NOMO-1 treated with DMSO at 0.1 percent for 48 hours (cell line): ENCODE data around the gene BNIP3.

ENCODE experiments used
- DNase-seq: peaks from one replicate; lab custom pipeline; 2025; ENCODE audit not compliant: unreplicated experiment; lab: John Stamatoyannopoulos, UW

Gene BNIP3

GRCh38 chr10:131978851-131979250 lies 2.9 kb downstream of the BNIP3 start:
- no peak for DNase-seq

DNA sequence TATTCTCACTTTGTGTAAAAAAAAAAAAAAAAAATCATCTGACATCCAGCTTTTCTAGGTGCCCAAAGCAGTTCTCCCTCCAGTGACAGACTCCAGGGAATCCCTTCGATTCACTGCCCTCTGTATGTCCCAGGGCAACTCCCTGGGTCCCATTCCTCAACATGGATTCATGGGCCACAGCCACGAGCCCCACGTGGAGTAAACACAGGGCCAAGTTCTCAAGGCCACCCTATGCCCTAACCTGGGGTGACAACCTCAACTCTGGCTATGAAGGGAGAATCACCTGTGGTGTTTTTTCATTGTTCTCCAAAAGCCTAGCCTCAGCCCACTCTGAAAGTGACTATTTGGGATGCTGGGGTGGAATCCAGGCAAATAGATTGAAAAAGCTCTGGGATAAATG lies 3.4 kb downstream of the BNIP3 start:
- no peak for DNase-seq

- no peak for DNase-seq
Measured at GRCh38 chr10:131977323-131978096, 4.2 kb downstream of the BNIP3 start.

DNA sequence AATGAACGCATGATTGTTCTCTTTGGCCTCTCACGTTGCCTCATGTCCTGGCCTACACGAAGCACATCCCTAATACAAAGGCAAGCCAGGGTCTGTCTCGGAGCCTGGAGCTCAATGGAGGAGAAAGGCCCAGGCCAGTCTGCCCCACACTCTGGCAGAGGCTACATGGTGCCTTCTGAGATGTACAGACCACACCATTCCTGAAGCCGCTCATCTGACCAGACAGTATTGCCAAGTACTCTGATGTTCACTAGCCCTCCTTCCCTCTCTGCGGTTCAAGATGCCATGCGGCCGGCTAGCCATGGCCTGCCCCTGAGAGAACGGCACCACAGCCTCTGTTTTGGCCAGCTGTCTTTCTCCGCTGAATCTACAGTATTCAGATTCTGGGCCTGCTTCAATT lies 5.9 kb downstream of the BNIP3 start:
- no peak for DNase-seq

DNA sequence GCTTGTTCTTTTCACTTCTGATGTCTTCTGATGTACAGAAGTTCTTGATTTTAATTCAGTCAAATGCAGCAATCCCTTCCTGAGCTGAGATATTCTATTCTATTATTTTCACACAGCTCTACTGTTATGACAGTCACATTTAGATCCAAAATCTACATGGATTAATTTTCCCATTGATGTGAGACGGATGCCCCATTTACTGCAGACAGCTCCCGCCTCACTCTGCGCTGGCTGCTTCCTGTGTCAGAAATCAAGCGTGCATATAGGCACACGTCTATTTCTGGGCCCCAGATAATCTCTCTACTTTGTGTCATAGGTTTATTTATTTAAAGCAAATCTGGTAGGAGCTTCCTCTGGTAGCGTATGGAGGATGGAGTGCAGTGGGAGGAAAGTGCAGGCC lies 6.7 kb downstream of the BNIP3 start:
- no peak for DNase-seq

- no peak for DNase-seq
Measured at GRCh38 chr10:131974034-131974817, 7.5 kb downstream of the BNIP3 start.

DNA sequence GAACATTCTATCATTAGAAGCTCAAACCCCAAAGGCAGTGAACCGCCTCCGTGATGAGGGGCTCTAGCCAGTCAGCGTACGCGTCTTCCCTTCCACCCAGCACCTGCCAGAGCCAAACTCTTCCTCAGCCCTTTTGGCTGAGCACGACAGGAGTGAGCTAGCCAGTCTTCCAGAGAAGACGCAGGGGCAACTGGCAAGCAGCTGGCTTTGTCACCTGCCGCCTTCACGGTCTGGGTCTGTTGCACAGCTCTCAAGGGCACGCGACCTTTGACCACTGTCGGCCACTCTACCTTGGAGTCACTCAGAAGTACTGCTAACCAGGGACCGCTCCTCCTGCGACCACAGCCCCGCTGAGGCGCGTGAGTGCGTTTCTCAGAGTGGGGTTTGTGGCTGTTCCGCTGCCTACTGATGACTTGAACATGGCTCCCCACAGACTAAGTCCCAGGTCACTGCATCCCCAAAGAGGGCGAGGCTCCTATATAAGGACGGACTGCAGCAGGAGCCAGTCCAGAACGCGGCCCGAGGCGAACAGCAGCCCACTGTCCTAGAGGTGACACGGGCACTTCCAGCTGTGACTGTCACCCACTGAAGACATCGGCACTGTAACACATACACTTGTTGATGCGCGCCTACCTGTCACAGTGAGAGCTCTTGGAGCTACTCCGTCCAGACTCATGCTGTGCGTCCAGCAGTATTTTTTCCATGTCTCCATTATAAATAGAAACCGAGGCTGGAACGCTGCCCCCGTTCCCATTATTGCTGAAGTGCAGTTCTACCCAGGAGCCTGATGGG lies 8.4 kb downstream of the BNIP3 start:
- no peak for DNase-seq

DNA sequence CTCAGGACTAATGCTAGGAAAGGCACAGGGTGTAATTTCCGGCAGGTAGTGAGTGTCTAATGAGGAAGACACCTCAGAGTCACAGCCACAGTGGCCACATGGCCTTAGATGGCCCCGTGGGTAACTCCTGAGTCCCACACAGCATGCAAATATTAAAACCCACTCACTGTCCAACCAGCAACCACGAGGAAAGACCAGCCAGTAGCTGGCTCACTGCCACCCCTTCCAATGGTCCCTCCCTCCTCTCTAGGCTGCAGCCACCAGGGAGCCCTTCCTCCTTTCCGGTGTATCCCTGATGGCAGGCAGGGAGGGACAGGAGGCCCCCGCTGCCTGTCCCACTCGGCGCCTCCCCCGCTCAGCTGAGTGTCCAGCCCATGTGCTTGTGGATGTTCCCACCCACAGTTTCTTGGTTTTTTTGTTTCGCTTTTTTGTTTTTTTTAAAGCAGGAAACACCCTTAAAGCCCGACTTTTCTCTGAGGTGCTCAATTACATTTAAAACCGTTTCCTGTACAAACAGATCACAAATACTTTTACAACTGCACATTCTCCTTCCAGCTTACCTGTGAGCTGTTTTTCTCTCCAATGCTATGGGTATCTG lies 9.2 kb downstream of the BNIP3 start:
- no peak for DNase-seq

- no peak for DNase-seq
Measured at GRCh38 chr10:131971591-131971990, 10.1 kb downstream of the BNIP3 start.

DNA sequence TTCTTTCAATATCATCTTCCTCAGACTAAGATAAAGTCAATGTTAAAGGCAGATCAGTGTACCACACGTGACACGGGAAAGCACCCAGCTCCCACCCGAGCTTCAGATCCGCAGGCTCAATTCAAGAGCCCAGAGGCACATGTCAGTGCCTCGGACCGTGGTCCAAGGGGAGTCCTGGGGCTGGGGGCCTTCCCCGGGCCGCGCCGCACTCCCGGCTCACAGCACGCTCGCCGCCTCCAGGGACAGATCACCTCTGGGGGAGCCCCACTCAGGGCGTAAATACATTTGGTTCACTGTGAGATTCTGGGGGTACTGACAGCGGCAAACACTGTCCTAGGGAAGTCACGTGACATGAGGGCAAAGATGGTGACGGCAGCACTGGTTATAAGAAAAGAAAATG lies 10.8 kb downstream of the BNIP3 start:
- DNase-seq = no peak

DNA sequence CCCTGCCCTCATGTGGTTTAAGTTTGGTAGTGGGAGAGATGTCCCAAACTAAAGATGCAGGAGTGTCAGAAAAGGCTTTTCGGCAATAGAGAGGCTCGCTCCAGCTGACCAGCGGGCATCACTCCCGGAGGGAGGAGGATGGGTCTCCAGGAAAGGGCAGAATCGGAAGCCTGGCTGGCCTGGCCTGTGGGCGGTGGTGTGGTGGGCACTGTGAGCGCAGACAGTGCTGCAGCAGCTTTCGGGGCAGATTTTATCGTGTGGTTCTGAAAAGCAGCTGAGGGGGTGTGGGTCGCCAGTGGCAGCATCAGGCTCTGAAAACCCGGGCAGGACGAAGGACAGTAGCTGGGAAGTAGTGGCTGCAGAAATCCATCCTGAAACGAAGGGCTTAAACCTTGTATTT lies 12.8 kb downstream of the BNIP3 start:
- no peak for DNase-seq

DNA sequence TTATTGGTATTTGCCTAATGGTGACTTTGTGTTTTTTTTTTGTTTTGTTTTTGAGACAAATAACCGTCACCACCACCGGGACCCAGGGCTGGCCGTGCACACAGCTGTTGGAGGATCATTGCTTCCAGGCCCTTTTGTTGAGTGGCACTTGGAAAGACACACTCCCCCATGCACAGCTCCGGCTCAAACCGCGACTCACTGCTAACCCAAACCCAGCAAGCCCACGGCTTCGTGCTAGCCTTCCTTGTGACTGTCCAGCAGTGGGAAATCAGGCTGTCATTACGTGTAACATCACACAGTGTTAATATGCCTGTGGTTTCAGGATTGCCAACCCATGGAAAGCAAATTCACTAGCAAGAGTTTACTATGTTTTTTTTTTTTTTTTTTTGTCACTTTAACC lies 17.4 kb downstream of the BNIP3 start:
- DNase-seq = no peak

GRCh38 chr10:131963811-131964210 lies 17.9 kb downstream of the BNIP3 start:
- no peak for DNase-seq

DNA sequence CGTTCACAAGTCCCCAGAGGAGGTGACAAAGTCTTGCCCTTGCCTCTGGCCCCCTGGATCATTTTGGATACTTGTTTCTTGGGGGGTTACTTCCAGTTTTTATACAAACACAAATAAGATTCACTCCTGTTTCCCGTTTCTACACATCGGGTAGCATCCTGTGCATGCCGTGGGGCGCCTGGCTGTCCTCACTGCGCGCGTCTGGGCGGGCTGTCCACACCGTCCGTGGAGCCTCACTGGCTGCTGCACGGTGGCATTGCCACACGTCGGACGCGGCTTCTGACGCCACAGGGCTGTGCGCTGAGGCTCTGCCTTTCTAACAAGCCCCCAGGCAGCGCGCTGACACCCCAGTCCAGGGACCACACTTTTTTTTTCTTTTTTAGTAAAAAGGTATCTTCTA lies 18.4 kb downstream of the BNIP3 start:
- no peak for DNase-seq

- no peak for DNase-seq
Measured at GRCh38 chr10:131961777-131962662, 19.7 kb downstream of the BNIP3 start.

DNA sequence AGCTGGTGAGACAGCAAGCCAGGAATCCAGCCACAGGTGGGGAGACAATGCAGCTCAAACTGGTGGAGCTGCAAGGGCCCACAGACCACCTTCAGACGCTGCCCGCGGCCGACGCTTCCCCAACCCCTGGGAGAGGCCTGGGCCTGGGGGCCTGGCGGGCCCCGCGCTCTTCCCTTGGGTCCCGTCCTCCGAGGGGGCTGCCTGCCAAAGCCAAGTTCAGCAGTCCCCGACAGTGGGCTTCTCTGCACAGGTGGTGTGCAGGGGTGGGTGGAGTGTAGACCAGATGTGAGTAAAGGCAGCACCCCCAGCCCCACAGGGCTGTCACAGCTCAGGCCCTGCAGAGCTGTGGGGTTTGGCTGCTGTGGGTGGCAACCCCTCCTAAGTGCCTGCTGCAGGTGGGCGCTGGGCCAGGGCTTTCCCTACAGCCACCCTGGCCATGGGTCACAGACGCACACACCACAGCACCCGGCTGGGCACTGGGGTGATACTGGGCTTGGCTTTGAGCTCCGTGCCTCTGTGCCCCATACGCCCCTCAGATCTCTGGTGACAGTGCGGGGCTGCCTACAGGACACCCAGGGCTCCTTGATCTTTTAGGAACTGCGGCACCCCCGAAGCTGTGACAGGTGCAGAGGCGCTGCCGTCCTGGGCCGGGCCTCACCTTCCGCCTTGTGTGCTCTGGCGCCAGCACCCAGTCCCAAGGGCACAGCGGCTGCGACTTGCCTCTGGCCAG lies 20.5 kb downstream of the BNIP3 start:
- no peak for DNase-seq

DNA sequence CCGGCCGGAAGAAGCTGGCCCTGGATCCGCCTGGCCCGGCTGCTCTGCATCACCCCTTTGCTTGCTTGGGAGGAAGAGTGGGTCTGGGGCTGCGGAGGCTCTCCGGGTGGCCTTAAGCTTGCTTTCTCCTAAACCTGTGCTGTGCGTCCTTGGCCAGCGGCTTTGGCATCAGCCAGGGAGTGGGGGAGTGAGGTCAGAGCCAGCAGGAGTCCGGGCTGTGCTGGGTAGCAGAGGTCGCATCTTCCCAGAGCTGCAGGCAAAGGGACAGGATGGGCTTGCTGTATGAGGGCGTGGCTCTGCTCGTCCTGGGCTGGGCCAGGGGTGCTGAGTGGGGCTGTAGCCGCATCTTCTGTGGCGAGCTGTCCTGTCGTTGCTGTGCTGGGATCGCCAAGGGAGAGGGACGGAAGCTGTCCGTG lies 21.1 kb downstream of the BNIP3 start:
- no peak for DNase-seq

- no peak for DNase-seq
Measured at GRCh38 chr10:131959841-131960240, 21.9 kb downstream of the BNIP3 start.

DNA sequence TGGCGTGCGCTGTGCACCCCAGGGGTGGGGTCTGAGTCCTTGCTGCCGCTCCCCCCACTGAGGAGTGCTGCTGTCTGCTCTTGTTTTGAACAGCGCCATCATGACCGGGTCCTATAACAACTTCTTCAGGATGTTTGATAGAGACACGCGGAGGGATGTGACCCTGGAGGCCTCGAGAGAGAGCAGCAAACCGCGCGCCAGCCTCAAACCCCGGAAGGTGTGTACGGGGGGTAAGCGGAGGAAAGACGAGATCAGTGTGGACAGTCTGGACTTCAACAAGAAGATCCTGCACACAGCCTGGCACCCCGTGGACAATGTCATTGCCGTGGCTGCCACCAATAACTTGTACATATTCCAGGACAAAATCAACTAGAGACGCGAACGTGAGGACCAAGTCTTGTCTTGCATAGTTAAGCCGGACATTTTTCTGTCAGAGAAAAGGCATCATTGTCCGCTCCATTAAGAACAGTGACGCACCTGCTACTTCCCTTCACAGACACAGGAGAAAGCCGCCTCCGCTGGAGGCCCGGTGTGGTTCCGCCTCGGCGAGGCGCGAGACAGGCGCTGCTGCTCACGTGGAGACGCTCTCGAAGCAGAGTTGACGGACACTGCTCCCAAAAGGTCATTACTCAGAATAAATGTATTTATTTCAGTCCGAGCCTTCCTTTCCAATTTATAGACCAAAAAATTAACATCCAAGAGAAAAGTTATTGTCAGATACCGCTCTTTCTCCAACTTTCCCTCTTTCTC lies 26.0 kb downstream of the BNIP3 start:
- DNase-seq = no peak
